Astrocyte (in vitro differentiated cells and primary cell): Measurements from ENCODE around the gene SLC38A1. TPM values are rescaled to one million over a fixed set of nuclear protein-coding genes. Genes with fewer than 3 reads are reported as not detected.

Source experiments
- DNase-seq: peaks from one replicate; pipeline ENCODE4 v3.0.0-alpha.2; 2010; ENCODE audit warnings: low read depth
- FAIRE-seq: peaks from 2 replicates; lab custom pipeline; 2011; peaks lifted over from hg19 to GRCh38; lab: Jason Lieb, UNC
- H2AFZ ChIP-seq: 2 replicates; pipeline ENCODE4 v1.6.0; 2012; ENCODE audit warnings: low read depth, low read length, inconsistent platforms
- H3K27ac ChIP-seq: 2 replicates; pipeline ENCODE4 v1.5.1; 2011; ENCODE audit warnings: low read depth, low read length, inconsistent platforms
- H3K27me3 ChIP-seq: 2 replicates; pipeline ENCODE4 v1.6.0; 2011; ENCODE audit warnings: low read length, inconsistent platforms; ENCODE audit not compliant: insufficient read depth
- H3K36me3 ChIP-seq: 2 replicates; pipeline ENCODE4 v1.5.1; 2011; ENCODE audit warnings: low read length, inconsistent platforms; ENCODE audit not compliant: insufficient read depth
- H3K4me1 ChIP-seq: 2 replicates; pipeline ENCODE4 v1.5.1; 2011; ENCODE audit warnings: low read length, inconsistent platforms; ENCODE audit not compliant: insufficient read depth
- H3K4me2 ChIP-seq: 2 replicates; pipeline ENCODE4 v1.6.0; 2012; ENCODE audit warnings: low read length, inconsistent platforms
- H3K4me3 ChIP-seq: 2 replicates; pipeline ENCODE4 v1.5.1; 2011; ENCODE audit warnings: low read depth, mild to moderate bottlenecking, low read length, inconsistent platforms; ENCODE audit not compliant: insufficient read depth
- H3K79me2 ChIP-seq: 2 replicates; pipeline ENCODE4 v1.6.0; 2012; ENCODE audit warnings: mild to moderate bottlenecking, low read length, inconsistent platforms; ENCODE audit not compliant: insufficient read depth
- H3K9ac ChIP-seq: 2 replicates; pipeline ENCODE4 v1.6.0; 2012; ENCODE audit warnings: mild to moderate bottlenecking, low read length, inconsistent platforms
- H3K9me3 ChIP-seq: 2 replicates; pipeline ENCODE4 v1.5.1; 2012; ENCODE audit warnings: low read depth, mild to moderate bottlenecking, low read length, inconsistent platforms; ENCODE audit not compliant: insufficient read depth
- H4K20me1 ChIP-seq: 2 replicates; pipeline ENCODE4 v1.6.0; 2012; ENCODE audit warnings: low read length, inconsistent platforms; ENCODE audit not compliant: insufficient read depth
- H3K27ac Mint-ChIP-seq: one replicate; pipeline ENCODE4 v1.8.0; 2021; ENCODE audit warnings: mild to moderate bottlenecking, mixed read lengths; ENCODE audit not compliant: unreplicated experiment
- H3K27me3 Mint-ChIP-seq: one replicate; pipeline ENCODE4 v1.8.0; 2021; ENCODE audit warnings: low read depth, mixed read lengths; ENCODE audit not compliant: unreplicated experiment
- H3K36me3 Mint-ChIP-seq: one replicate; pipeline ENCODE4 v1.8.0; 2021; ENCODE audit warnings: low read depth, mixed read lengths; ENCODE audit not compliant: unreplicated experiment
- H3K4me1 Mint-ChIP-seq: one replicate; pipeline ENCODE4 v1.8.0; 2021; ENCODE audit warnings: low read depth, mixed read lengths; ENCODE audit not compliant: unreplicated experiment
- H3K4me3 Mint-ChIP-seq: one replicate; pipeline ENCODE4 v1.8.0; 2021; ENCODE audit warnings: mild to moderate bottlenecking, moderate library complexity, mixed read lengths; ENCODE audit not compliant: unreplicated experiment
- H3K9me3 Mint-ChIP-seq: one replicate; pipeline ENCODE4 v1.8.0; 2021; ENCODE audit warnings: mild to moderate bottlenecking, mixed read lengths; ENCODE audit not compliant: unreplicated experiment
- EZH2 ChIP-seq: IDR thresholded peaks from 2 replicates; pipeline ENCODE4 v1.6.1; 2012; ENCODE audit warnings: mild to moderate bottlenecking, low read length, inconsistent platforms; ENCODE audit not compliant: insufficient read depth
- total RNA-seq: library from RNA; stranded (reverse); gene quantifications from 2 replicates; pipeline ENCODE4 v1.2.1, GENCODE V29; 2021
- TF ChIP-seq, protein P1 (sequence below): IDR thresholded peaks from 2 replicates; pipeline ENCODE4 v1.5.1; 2011; ENCODE audit warnings: low read depth, mild to moderate bottlenecking, inconsistent platforms, low read length, moderate library complexity; ENCODE audit not compliant: insufficient read depth

The SLC38A1 gene
- total RNA-seq, 1 donor from 2014 or later, result 160 TPM

DNA sequence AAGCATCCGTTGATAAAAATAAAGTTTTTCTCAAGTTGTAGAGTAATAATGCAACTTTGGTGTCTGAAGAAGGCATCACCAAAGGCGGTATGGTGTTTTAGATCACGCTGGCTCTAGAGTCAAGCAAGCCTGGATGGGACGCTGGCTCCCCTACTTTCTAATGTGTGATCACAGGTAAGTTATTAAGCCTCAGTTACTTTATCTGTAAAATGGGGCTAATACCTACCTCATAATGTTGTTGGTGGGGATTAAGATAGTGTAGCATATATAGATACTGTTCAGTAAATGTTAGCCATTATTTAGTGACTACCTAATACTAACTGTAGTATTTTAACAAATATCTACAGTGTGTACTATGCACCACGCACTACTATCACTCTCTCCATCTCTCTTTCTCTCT, 45.8 kb downstream of the SLC38A1 start:
- no peak overlapping the region for H2AFZ ChIP-seq
- peaks cover 7% of the 10 kb centered on the region for H3K79me2 ChIP-seq
- peaks cover 27% of the 10 kb centered on the region for H3K4me1 ChIP-seq
- Mint-ChIP-seq H3K27me3 (no peaks in the 10 kb centered on the region), H3K36me3 (peaks cover 21% of the 10 kb centered on the region), H3K4me3 (no peak overlapping the region), H3K27ac (no peak overlapping the region), H3K9me3 (no peaks in the 10 kb centered on the region), H3K4me1 (peaks cover 44% of the 10 kb centered on the region)
- TF ChIP-seq, protein P1, sequence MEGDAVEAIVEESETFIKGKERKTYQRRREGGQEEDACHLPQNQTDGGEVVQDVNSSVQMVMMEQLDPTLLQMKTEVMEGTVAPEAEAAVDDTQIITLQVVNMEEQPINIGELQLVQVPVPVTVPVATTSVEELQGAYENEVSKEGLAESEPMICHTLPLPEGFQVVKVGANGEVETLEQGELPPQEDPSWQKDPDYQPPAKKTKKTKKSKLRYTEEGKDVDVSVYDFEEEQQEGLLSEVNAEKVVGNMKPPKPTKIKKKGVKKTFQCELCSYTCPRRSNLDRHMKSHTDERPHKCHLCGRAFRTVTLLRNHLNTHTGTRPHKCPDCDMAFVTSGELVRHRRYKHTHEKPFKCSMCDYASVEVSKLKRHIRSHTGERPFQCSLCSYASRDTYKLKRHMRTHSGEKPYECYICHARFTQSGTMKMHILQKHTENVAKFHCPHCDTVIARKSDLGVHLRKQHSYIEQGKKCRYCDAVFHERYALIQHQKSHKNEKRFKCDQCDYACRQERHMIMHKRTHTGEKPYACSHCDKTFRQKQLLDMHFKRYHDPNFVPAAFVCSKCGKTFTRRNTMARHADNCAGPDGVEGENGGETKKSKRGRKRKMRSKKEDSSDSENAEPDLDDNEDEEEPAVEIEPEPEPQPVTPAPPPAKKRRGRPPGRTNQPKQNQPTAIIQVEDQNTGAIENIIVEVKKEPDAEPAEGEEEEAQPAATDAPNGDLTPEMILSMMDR, result no peak
- no peak for TF ChIP-seq EZH2
- H3K27me3 ChIP-seq, result no peaks in the 10 kb centered on the region
- FAIRE-seq (no peak), DNase-seq (no peak)
- no peak overlapping the region for H3K4me3 ChIP-seq
- H3K9ac ChIP-seq, result no peak overlapping the region
- H4K20me1 ChIP-seq, result no peaks in the 10 kb centered on the region
- H3K4me2 ChIP-seq, result no peak overlapping the region
- H3K9me3 ChIP-seq, result no peaks in the 10 kb centered on the region
- no peak overlapping the region for H3K27ac ChIP-seq
- no peaks in the 10 kb centered on the region for H3K36me3 ChIP-seq

DNA sequence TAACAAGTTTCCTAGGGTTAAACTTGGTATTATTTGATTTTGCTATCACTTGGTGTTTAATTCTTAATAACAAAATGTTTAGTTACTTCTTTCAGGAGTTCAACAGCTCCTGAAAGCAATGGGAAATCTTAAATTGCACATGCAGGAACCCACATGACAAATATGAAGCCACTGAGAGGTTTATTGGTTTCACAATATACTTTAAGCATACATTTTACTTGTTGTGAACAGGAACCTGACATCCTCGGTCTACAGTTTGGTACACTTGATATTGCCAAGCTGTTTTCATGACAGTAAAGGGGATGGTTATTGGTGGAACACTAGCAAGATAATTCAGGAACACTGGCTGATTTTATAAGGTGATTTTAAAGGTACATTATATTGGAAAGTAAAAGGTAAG, 46.2 kb downstream of the SLC38A1 start:
- H3K36me3 ChIP-seq, result no peaks in the 10 kb centered on the region
- H3K9me3 ChIP-seq, result no peaks in the 10 kb centered on the region
- Mint-ChIP-seq H3K27ac (no peak overlapping the region), H3K27me3 (no peaks in the 10 kb centered on the region), H3K4me3 (no peak overlapping the region), H3K36me3 (peaks cover 21% of the 10 kb centered on the region), H3K9me3 (no peaks in the 10 kb centered on the region), H3K4me1 (peaks cover 48% of the 10 kb centered on the region)
- H3K4me3 ChIP-seq, result no peak overlapping the region
- no peak overlapping the region for H3K4me2 ChIP-seq
- H4K20me1 ChIP-seq, result no peaks in the 10 kb centered on the region
- no peak overlapping the region for H3K27ac ChIP-seq
- no peak for TF ChIP-seq EZH2
- TF ChIP-seq, protein P1, result no peak
- no peak overlapping the region for H2AFZ ChIP-seq
- FAIRE-seq, result no peak
- DNase-seq, result no peak
- no peaks in the 10 kb centered on the region for H3K27me3 ChIP-seq
- peaks cover 7% of the 10 kb centered on the region for H3K79me2 ChIP-seq
- no peak overlapping the region for H3K9ac ChIP-seq
- peaks cover 27% of the 10 kb centered on the region for H3K4me1 ChIP-seq

DNA sequence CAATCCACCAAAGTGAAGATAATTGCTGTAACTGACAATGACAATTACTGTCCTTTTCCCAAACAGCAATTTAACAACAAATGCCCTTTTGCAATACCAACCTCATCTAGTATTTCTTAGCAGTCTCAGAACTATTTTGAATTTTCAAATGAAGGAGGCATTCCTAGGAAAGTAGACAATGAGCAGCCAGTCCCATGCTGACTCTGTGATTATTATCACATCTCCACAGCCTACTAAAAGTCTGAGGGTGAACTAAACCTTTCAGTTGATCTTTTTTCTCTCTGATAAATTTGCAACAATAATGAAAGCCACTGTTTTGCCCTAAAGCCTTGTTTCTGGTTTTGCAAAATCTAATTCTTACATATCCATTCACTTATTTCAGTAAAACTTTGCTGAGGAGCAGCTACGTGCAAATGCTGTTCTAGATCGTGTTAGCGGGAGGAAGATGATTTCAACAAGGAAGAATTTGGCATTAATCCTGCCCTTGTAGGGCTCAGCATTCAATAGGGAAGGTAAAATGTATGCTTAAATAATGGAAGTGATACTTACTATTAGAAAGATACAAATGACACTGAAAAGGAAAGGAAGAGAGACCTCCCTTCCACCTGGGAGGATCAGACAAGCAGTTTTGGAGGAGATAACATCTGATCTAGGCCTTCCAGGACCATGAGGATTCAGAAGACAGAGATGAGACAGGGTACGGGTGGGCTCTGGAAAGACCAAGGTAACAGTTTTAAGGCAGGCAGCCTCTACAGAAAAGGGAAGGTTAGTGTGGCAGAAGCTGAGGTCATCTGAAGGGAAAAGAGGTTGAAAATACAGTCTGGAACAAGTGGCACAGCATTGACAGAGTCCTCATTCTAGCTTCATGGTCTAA, 47.4 kb downstream of the SLC38A1 start:
- no peaks in the 10 kb centered on the region for H3K36me3 ChIP-seq
- peak overlapping the region; percentile 77 for H3K27ac ChIP-seq
- DNase-seq, result peak; percentile 72
- no peaks in the 10 kb centered on the region for H3K9me3 ChIP-seq
- H3K4me3 ChIP-seq, result no peak overlapping the region
- FAIRE-seq, result peak; percentile 5
- H3K36me3 Mint-ChIP-seq, result peaks cover 21% of the 10 kb centered on the region
- H2AFZ ChIP-seq, result no peak overlapping the region
- TF ChIP-seq, protein P1, result no peak
- TF ChIP-seq EZH2, result no peak
- H3K27me3 ChIP-seq, result no peaks in the 10 kb centered on the region
- peak overlapping the region; percentile 1 for H3K4me3 Mint-ChIP-seq
- H4K20me1 ChIP-seq, result no peaks in the 10 kb centered on the region
- H3K27ac Mint-ChIP-seq, result peak overlapping the region; percentile 87
- peaks cover 7% of the 10 kb centered on the region for H3K79me2 ChIP-seq
- H3K9me3 Mint-ChIP-seq, result no peaks in the 10 kb centered on the region
- H3K9ac ChIP-seq, result peak overlapping the region; percentile 30
- H3K4me2 ChIP-seq, result peak overlapping the region; percentile 74
- H3K27me3 Mint-ChIP-seq, result no peaks in the 10 kb centered on the region
- peaks cover 27% of the 10 kb centered on the region for H3K4me1 ChIP-seq
- H3K4me1 Mint-ChIP-seq, result peaks cover 48% of the 10 kb centered on the region
